Osteocyte (in vitro differentiated cells): Measurements from ENCODE around the gene MDM4. TPM values are rescaled to one million over a fixed set of nuclear protein-coding genes. Genes with fewer than 3 reads are reported as not detected.

Experiments
- DNase-seq: peaks from one replicate; pipeline ENCODE4 v3.0.0; 2021; ENCODE audit warnings: mixed read lengths; ENCODE audit not compliant: unreplicated experiment; ENCODE audit errors: extremely low spot score
- H3K27ac Mint-ChIP-seq: one replicate; pipeline ENCODE4 v1.8.0; 2021; ENCODE audit warnings: mild to moderate bottlenecking, mixed read lengths; ENCODE audit not compliant: unreplicated experiment
- H3K27me3 Mint-ChIP-seq: one replicate; pipeline ENCODE4 v1.8.0; 2021; ENCODE audit warnings: mixed read lengths; ENCODE audit not compliant: unreplicated experiment
- H3K36me3 Mint-ChIP-seq: one replicate; pipeline ENCODE4 v1.8.0; 2021; ENCODE audit warnings: mixed read lengths; ENCODE audit not compliant: unreplicated experiment
- H3K4me1 Mint-ChIP-seq: one replicate; pipeline ENCODE4 v1.8.0; 2021; ENCODE audit warnings: mixed read lengths; ENCODE audit not compliant: unreplicated experiment
- H3K4me3 Mint-ChIP-seq: one replicate; pipeline ENCODE4 v1.8.0; 2021; ENCODE audit warnings: mild to moderate bottlenecking, moderate library complexity, mixed read lengths; ENCODE audit not compliant: unreplicated experiment
- H3K9me3 Mint-ChIP-seq: one replicate; pipeline ENCODE4 v1.8.0; 2021; ENCODE audit warnings: mixed read lengths; ENCODE audit not compliant: unreplicated experiment
- total RNA-seq: library from RNA; stranded (reverse); gene quantifications from 2 replicates; pipeline ENCODE4 v1.2.1, GENCODE V29; 2021
- TF ChIP-seq, protein P1 (sequence below): fragments of 200-600 bp; sonication (generic); IDR thresholded peaks from 2 replicates; pipeline ENCODE4 v1.5.0; 2021; ENCODE audit warnings: antibody characterized with exemption, mild to moderate bottlenecking, moderate library complexity

The MDM4 gene
- total RNA-seq, 1 donor from 2014 or later, result 77.3 TPM

DNA sequence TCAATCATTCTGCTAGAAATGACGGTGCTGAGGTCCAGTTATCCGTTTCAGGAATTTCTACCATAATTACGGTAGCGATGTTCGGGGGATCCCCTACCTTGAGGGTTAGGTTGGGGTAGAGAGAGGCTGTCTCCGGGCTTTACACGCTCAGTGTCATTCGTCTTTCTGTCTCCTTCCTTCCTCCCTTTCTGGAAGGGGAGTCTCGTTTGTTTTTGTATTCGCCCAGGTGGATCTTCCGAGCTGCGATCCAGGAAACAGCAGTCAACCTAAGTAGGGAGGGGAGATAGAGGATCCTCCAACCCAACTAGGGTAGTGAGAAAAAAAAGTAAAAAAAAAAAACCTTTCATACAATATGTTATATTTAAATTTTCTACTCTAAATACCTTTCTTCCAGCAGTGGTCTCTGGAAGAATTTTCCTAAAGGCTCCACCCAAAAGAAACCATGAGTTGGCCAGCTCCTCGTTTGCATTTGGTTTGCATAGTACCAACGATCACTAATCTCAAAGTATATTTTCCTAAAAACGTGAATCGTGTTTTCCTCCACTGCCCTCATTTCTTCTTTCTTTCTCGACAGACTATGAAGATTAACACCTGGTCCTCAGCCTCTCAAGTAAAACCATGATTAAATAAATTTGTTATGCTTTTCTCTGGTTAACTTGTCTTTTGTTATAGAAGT lies 21.0 kb upstream of the MDM4 start:
- Mint-ChIP-seq H3K9me3 (no peaks in the 10 kb centered on the region), H3K27me3 (peaks cover 5% of the 10 kb centered on the region), H3K4me1 (peaks cover 29% of the 10 kb centered on the region), H3K4me3 (peak overlapping the region; percentile 89), H3K36me3 (no peaks in the 10 kb centered on the region), H3K27ac (peak overlapping the region; percentile 82)
- no peak for DNase-seq
- TF ChIP-seq, protein P1, sequence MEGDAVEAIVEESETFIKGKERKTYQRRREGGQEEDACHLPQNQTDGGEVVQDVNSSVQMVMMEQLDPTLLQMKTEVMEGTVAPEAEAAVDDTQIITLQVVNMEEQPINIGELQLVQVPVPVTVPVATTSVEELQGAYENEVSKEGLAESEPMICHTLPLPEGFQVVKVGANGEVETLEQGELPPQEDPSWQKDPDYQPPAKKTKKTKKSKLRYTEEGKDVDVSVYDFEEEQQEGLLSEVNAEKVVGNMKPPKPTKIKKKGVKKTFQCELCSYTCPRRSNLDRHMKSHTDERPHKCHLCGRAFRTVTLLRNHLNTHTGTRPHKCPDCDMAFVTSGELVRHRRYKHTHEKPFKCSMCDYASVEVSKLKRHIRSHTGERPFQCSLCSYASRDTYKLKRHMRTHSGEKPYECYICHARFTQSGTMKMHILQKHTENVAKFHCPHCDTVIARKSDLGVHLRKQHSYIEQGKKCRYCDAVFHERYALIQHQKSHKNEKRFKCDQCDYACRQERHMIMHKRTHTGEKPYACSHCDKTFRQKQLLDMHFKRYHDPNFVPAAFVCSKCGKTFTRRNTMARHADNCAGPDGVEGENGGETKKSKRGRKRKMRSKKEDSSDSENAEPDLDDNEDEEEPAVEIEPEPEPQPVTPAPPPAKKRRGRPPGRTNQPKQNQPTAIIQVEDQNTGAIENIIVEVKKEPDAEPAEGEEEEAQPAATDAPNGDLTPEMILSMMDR, result no peak

DNA sequence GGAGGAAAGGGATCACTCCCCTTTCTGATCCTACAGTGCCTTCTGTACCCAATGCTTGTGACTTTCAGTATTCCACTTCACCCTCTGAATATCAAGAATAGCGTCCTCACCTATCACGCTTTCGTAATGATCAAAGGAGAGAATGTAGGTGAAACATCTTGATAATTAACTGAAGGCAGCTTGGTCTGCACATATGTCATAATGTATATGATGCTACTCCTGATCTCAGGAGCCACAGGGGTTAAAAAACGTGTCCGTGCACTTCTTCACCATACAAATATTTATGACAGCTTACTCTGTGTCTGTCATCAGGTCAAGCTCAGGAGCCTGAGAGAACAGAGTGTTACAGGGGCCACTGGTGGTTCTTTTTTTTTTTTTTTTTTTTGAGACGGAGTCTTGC lies 20.4 kb upstream of the MDM4 start:
- TF ChIP-seq, protein P1, result no peak
- Mint-ChIP-seq H3K27ac (no peak overlapping the region), H3K4me3 (peak overlapping the region; percentile 89), H3K4me1 (peaks cover 29% of the 10 kb centered on the region), H3K36me3 (no peaks in the 10 kb centered on the region), H3K9me3 (no peaks in the 10 kb centered on the region), H3K27me3 (peaks cover 5% of the 10 kb centered on the region)
- no peak for DNase-seq

DNA sequence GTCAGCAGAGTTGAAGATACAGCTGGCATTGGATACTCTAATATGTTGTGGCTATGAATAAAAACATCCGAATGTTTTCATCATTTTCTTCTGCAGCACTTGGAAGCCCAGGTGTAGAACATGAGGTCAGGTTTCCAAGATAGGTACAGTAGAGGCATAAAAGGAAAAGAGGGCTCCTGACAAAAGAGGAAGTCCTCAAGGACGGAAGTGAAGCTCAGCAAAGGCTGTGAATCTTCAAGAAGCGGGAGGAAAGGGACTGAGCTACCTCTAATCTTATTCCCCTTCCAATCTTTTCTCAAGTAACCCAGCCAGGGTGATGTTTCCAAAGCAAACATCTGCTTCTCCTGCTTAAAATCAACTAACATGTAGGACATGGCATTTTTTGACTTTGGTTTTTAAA lies 17.2 kb upstream of the MDM4 start:
- Mint-ChIP-seq H3K27me3 (peaks cover 5% of the 10 kb centered on the region), H3K27ac (no peak overlapping the region), H3K4me3 (no peak overlapping the region), H3K36me3 (no peaks in the 10 kb centered on the region), H3K4me1 (peaks cover 9% of the 10 kb centered on the region), H3K9me3 (no peaks in the 10 kb centered on the region)
- TF ChIP-seq, protein P1, result no peak
- DNase-seq, result no peak

DNA sequence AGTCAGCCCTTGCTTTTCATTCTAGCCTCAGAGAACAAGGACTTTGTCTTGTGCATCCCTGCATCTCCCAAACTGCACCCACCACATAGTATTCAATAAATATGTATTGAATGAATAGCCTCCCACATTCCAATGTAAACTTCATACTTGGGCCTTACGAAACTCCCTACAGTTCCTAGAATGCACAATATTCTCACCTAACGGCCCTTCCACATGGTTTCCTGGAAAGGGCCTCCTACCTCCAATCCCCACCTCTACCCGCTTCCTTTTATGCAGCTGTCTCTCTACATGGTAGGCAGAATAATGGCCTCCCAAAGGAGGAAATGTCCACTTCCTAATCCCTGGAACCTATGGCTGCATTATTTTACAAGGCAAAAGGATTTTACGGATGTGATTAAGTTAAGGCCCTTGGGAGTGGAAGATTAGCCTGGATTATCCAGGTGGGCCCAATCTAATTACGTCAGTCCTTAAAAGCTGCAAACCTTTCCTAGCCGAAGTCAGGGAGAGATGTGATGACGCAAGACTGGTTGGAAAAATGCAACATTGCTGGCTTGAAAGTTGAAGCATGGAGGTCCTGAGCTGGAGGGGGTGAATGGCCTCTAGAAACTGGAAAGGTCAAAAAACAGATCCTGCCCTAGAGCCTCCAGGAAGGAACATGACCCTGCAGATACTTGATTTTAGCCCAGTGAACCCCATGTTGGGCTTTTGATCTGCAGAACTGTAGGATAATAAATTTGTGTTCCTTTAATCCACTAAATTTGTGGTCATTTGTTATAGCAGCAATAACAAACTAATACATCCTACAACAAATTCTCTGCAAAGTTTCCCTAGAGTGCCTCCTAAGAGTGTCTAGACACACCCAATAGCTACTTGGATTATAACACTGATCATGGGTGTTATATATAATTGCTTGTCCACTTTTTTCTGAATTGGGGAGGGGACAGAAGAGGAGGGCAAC lies 16.4 kb upstream of the MDM4 start:
- H3K36me3 Mint-ChIP-seq, result no peaks in the 10 kb centered on the region
- TF ChIP-seq, protein P1, result no peak
- H3K4me1 Mint-ChIP-seq, result peaks cover 9% of the 10 kb centered on the region
- H3K27me3 Mint-ChIP-seq, result peaks cover 5% of the 10 kb centered on the region
- no peak overlapping the region for H3K4me3 Mint-ChIP-seq
- no peak overlapping the region for H3K27ac Mint-ChIP-seq
- H3K9me3 Mint-ChIP-seq, result no peaks in the 10 kb centered on the region
- DNase-seq, result no peak

DNA sequence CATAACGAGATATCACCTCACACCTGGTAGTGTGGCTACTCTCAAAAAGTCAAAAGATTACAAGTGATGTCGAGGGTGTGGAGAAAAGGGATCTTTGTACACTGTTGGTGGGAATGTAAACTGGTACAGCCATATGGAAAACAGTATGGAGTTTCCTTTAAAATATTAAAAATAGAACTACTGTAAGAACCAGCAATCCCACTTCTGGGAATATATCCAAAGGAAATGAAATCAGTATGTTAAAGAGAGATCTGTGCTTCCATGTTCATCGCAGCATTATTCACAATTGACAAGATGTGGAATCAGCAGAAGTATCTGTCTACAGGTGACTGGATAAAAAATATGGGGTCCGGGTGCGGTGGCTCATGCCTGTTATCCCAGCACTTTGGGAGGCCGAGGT lies 14.0 kb upstream of the MDM4 start:
- Mint-ChIP-seq H3K4me3 (no peak overlapping the region), H3K27ac (no peak overlapping the region), H3K4me1 (peaks cover 16% of the 10 kb centered on the region), H3K36me3 (no peaks in the 10 kb centered on the region), H3K27me3 (peaks cover 5% of the 10 kb centered on the region), H3K9me3 (no peaks in the 10 kb centered on the region)
- DNase-seq, result no peak
- TF ChIP-seq, protein P1, result no peak
